Upper lobe of right lung (tissue), 1 donor: ENCODE data around the gene SDK2. TPM values are rescaled to one million over a fixed set of nuclear protein-coding genes. Genes with fewer than 3 reads are reported as not detected.

ENCODE experiments used
- ATAC-seq: fragments of 200-7000 bp; cut with Tn5 transposase; one replicate; pipeline ENCODE4 v1.9.1; 2020; ENCODE audit warnings: mild to moderate bottlenecking, moderate library complexity
- DNase-seq: peaks from one replicate; pipeline ENCODE4 v3.0.0-alpha.2; 2020
- H3K27ac ChIP-seq: fragments of 200-600 bp; one replicate; pipeline ENCODE4 v1.8.0; 2022
- H3K27me3 ChIP-seq: fragments of 200-600 bp; one replicate; pipeline ENCODE4 v1.8.0; 2022; ENCODE audit warnings: mild to moderate bottlenecking
- H3K36me3 ChIP-seq: fragments of 200-600 bp; one replicate; pipeline ENCODE4 v1.8.0; 2022
- H3K4me1 ChIP-seq: fragments of 200-600 bp; one replicate; pipeline ENCODE4 v1.8.0; 2022
- H3K4me3 ChIP-seq: fragments of 200-600 bp; one replicate; pipeline ENCODE4 v1.8.0; 2022; ENCODE audit warnings: mild to moderate bottlenecking
- H3K9me3 ChIP-seq: fragments of 200-600 bp; one replicate; pipeline ENCODE4 v1.8.0; 2022
- intact Hi-C: fragments of 100-400 bp; cut with DNase I; formaldehyde crosslinking; loops from one replicate; pipeline ENCODE4 v1.11.0; 2022
- total RNA-seq: library from RNA; stranded (reverse); fragmentation: NEBNext Ultra II Directional; extraction: Animal tissue kit (Norgen Biotek cat#: 25700); gene quantifications from one replicate; pipeline ENCODE4 v1.2.1, GENCODE V29; 2021
- TF ChIP-seq, protein P1 (sequence below): fragments of 200-600 bp; IDR thresholded peaks from one replicate; pipeline ENCODE4 v1.8.0; 2022; ENCODE audit warnings: antibody characterized with exemption
- donor health status: DM: no; HTN: yes; CAD: no; lungs with severe emphysema.

Gene SDK2
- total RNA-seq, 1 donor from 2014 or later, result 2.3 TPM

- Histone ChIP-seq H3K4me3 (no peak overlapping the region), H3K27ac (no peak overlapping the region), H3K9me3 (no peaks in the 10 kb centered on the region), H3K27me3 (no peaks in the 10 kb centered on the region), H3K36me3 (no peaks in the 10 kb centered on the region), H3K4me1 (peaks cover 11% of the 10 kb centered on the region)
- DNase-seq (no peak), ATAC-seq (no peak)
- TF ChIP-seq, protein P1, sequence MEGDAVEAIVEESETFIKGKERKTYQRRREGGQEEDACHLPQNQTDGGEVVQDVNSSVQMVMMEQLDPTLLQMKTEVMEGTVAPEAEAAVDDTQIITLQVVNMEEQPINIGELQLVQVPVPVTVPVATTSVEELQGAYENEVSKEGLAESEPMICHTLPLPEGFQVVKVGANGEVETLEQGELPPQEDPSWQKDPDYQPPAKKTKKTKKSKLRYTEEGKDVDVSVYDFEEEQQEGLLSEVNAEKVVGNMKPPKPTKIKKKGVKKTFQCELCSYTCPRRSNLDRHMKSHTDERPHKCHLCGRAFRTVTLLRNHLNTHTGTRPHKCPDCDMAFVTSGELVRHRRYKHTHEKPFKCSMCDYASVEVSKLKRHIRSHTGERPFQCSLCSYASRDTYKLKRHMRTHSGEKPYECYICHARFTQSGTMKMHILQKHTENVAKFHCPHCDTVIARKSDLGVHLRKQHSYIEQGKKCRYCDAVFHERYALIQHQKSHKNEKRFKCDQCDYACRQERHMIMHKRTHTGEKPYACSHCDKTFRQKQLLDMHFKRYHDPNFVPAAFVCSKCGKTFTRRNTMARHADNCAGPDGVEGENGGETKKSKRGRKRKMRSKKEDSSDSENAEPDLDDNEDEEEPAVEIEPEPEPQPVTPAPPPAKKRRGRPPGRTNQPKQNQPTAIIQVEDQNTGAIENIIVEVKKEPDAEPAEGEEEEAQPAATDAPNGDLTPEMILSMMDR, result no peak
- intact Hi-C loops, result no loop called here
These were observed 217.0 kb downstream of the SDK2 start for GRCh38 chr17:73427198-73427597.

DNA sequence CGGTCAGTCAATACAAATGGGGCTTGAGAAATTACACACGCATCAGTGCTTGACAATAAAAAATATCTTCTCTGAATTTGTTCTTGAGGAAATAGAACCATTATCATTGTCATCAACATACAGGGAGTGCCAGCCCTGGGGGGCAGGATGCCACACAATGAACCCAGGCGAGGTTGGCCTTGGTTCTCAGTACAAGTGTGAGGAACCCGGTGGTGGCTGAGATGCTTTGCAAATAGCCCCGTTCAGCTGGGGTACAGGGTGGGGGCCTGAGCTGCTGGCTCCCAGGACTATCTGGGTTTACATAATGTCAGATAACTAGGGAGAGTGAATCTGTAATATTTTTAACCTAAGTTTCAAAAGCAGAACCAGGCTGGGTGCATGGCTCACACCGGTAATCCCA is 219.7 kb downstream of the SDK2 start:
- Histone ChIP-seq H3K4me3 (no peak overlapping the region), H3K36me3 (no peaks in the 10 kb centered on the region), H3K27ac (no peak overlapping the region), H3K4me1 (peaks cover 2% of the 10 kb centered on the region), H3K9me3 (no peaks in the 10 kb centered on the region), H3K27me3 (no peaks in the 10 kb centered on the region)
- no peak for DNase-seq
- TF ChIP-seq, protein P1, result no peak
- intact Hi-C loops, result no loop called here
- ATAC-seq, result no peak

- H3K36me3 ChIP-seq, result no peaks in the 10 kb centered on the region
- TF ChIP-seq, protein P1, result no peak
- ATAC-seq (peak; percentile 22), DNase-seq (no peak)
- H3K9me3 ChIP-seq, result no peaks in the 10 kb centered on the region
- H3K4me3 ChIP-seq, result no peak overlapping the region
- intact Hi-C loops, result no loop called here
- H3K27me3 ChIP-seq, result no peaks in the 10 kb centered on the region
- H3K4me1 ChIP-seq, result no peaks in the 10 kb centered on the region
- no peak overlapping the region for H3K27ac ChIP-seq
These were observed 220.4 kb downstream of the SDK2 start for GRCh38 chr17:73423806-73424205.

- DNase-seq, result no peak
- no peak for ATAC-seq
- H3K4me1 ChIP-seq, result no peaks in the 10 kb centered on the region
- no peaks in the 10 kb centered on the region for H3K27me3 ChIP-seq
- no peak overlapping the region for H3K4me3 ChIP-seq
- intact Hi-C loops, result no loop called here
- TF ChIP-seq, protein P1, result no peak
- no peaks in the 10 kb centered on the region for H3K36me3 ChIP-seq
- H3K27ac ChIP-seq, result no peak overlapping the region
- no peaks in the 10 kb centered on the region for H3K9me3 ChIP-seq
These were observed 221.0 kb downstream of the SDK2 start for GRCh38 chr17:73423159-73423715.

DNA sequence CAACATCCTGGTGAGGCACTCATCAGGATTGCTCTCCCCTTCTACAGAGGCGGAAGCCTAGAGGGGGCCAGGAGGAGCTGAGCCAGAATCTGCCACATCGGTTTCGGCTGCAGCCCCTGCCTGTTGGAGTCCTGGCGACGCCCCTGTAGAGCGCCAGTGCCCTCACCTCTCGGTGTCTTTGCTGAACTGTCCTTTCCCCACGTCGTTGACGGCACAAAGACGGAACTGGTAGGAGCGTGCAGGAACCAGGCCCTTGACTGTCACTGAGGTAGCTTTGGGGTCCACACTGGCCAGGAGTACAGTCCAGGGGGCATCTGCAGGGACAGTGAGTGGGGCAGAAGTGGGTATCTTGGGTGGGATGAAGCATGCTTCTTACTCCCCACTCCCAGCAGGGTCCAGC is 222.1 kb downstream of the SDK2 start:
- Histone ChIP-seq H3K27ac (no peak overlapping the region), H3K9me3 (no peaks in the 10 kb centered on the region), H3K4me3 (no peak overlapping the region), H3K27me3 (no peaks in the 10 kb centered on the region), H3K4me1 (no peaks in the 10 kb centered on the region), H3K36me3 (no peaks in the 10 kb centered on the region)
- TF ChIP-seq, protein P1, result no peak
- intact Hi-C loops, result no loop called here
- DNase-seq (no peak), ATAC-seq (no peak)

- Histone ChIP-seq H3K36me3 (no peaks in the 10 kb centered on the region), H3K4me3 (no peak overlapping the region), H3K4me1 (no peaks in the 10 kb centered on the region), H3K27me3 (no peaks in the 10 kb centered on the region), H3K27ac (no peak overlapping the region), H3K9me3 (no peaks in the 10 kb centered on the region)
- ATAC-seq (no peak), DNase-seq (no peak)
- intact Hi-C loops, result no loop called here
- TF ChIP-seq, protein P1, result no peak
These were observed 223.3 kb downstream of the SDK2 start for GRCh38 chr17:73420897-73421296.
